ENCODE results near the gene MYCT1.
A peak's percentile ranks its signal among the peaks of the same experiment; 100 is the strongest.
"Not testable (repeated sequence)": the region's sequence is repeated elsewhere in the genome, so short reads cannot be mapped to it uniquely, and the experiment has no call there.

MYCT1 gene

GRCh38 chr6:152673236-152673635 lies 24.5 kb upstream of the MYCT1 start:
- H3K4me1 Mint-ChIP-seq: no peaks in the 10 kb centered on the region
- peaks cover 7% of the 10 kb centered on the region for H3K27me3 Mint-ChIP-seq (ENCODE audit: low read depth, poor library complexity)
- no peaks in the 10 kb centered on the region for H3K9me3 Mint-ChIP-seq
- H3K4me3 Mint-ChIP-seq: no peak overlapping the region
- DNase-seq: no peak
- no peaks in the 10 kb centered on the region for H3K36me3 Mint-ChIP-seq (ENCODE audit: low read depth)
- H3K27ac Mint-ChIP-seq: no peak overlapping the region
- no peak for TF ChIP-seq CTCF (IDR thresholded peaks at IDR 0.05)

GRCh38 chr6:152680151-152680550 lies 17.5 kb upstream of the MYCT1 start:
- Mint-ChIP-seq H3K27ac (no peak overlapping the region), H3K9me3 (no peaks in the 10 kb centered on the region), H3K4me3 (no peak overlapping the region), H3K36me3 (ENCODE audit: low read depth) (no peaks in the 10 kb centered on the region), H3K4me1 (peaks cover 11% of the 10 kb centered on the region), H3K27me3 (ENCODE audit: low read depth, poor library complexity) (no peaks in the 10 kb centered on the region)
- DNase-seq: no peak
- TF ChIP-seq CTCF (IDR thresholded peaks at IDR 0.05): no peak

- Mint-ChIP-seq H3K36me3 (ENCODE audit: low read depth) (no peaks in the 10 kb centered on the region), H3K9me3 (no peaks in the 10 kb centered on the region), H3K27me3 (ENCODE audit: low read depth, poor library complexity) (no peaks in the 10 kb centered on the region), H3K4me3 (no peak overlapping the region), H3K27ac (no peak overlapping the region), H3K4me1 (peaks cover 11% of the 10 kb centered on the region)
- TF ChIP-seq CTCF (IDR thresholded peaks at IDR 0.05): no peak
- no peak for DNase-seq
Observed at GRCh38 chr6:152680879-152681517, 16.7 kb upstream of the MYCT1 start.

- DNase-seq: no peak
- no peak for TF ChIP-seq CTCF (IDR thresholded peaks at IDR 0.05)
Observed at GRCh38 chr6:152682141-152682540, 15.6 kb upstream of the MYCT1 start.

GRCh38 chr6:152682935-152683334 lies 14.8 kb upstream of the MYCT1 start:
- H3K36me3 Mint-ChIP-seq (ENCODE audit: low read depth); H3K27ac Mint-ChIP-seq; H3K27me3 Mint-ChIP-seq (ENCODE audit: low read depth, poor library complexity); DNase-seq; H3K9me3 Mint-ChIP-seq; H3K4me3 Mint-ChIP-seq: not testable (repeated sequence)
- H3K4me1 Mint-ChIP-seq: peaks cover 11% of the 10 kb centered on the region

More at GRCh38 chr6:152682141-152682540, 15.6 kb upstream of the MYCT1 start:
- H3K36me3 Mint-ChIP-seq (ENCODE audit: low read depth): no peaks in the 10 kb centered on the region
- H3K27me3 Mint-ChIP-seq (ENCODE audit: low read depth, poor library complexity): no peaks in the 10 kb centered on the region
- H3K4me3 Mint-ChIP-seq: no peak overlapping the region
- H3K4me1 Mint-ChIP-seq: peaks cover 11% of the 10 kb centered on the region
- peak overlapping the region; percentile 67 for H3K27ac Mint-ChIP-seq
- H3K9me3 Mint-ChIP-seq: no peaks in the 10 kb centered on the region

- Mint-ChIP-seq H3K27ac (no peak overlapping the region), H3K27me3 (ENCODE audit: low read depth, poor library complexity) (no peaks in the 10 kb centered on the region), H3K36me3 (ENCODE audit: low read depth) (no peaks in the 10 kb centered on the region), H3K9me3 (no peaks in the 10 kb centered on the region), H3K4me1 (peaks cover 11% of the 10 kb centered on the region), H3K4me3 (no peak overlapping the region)
- DNase-seq: no peak
- no peak for TF ChIP-seq CTCF (IDR thresholded peaks at IDR 0.05)
Observed at GRCh38 chr6:152685819-152686218, 11.9 kb upstream of the MYCT1 start.
